Dendritic cell treated with granulocyte-macrophage colony-stimulating factor and Interleukin-4, amounts not matched to agents 40 ng/mL and 50 ng/mL, for 4 days (primary cell): ENCODE data around the gene GLP1R.
A peak's percentile ranks its signal among the peaks of the same experiment; 100 is the strongest.

Experiments used
- H3K27ac Mint-ChIP-seq: one replicate; pipeline ENCODE4 v1.8.0; 2022; ENCODE audit warnings: mild to moderate bottlenecking, mixed read lengths
- H3K27me3 Mint-ChIP-seq: one replicate; pipeline ENCODE4 v1.8.0; 2022; ENCODE audit warnings: mild to moderate bottlenecking, mixed read lengths
- H3K36me3 Mint-ChIP-seq: one replicate; pipeline ENCODE4 v1.8.0; 2022; ENCODE audit warnings: low read depth, mixed read lengths
- H3K4me1 Mint-ChIP-seq: one replicate; pipeline ENCODE4 v1.8.0; 2022; ENCODE audit warnings: low read depth, mixed read lengths
- H3K4me3 Mint-ChIP-seq: one replicate; pipeline ENCODE4 v1.8.0; 2022; ENCODE audit warnings: mild to moderate bottlenecking, moderate library complexity, mixed read lengths
- H3K9me3 Mint-ChIP-seq: one replicate; pipeline ENCODE4 v1.8.0; 2022; ENCODE audit warnings: mixed read lengths
- intact Hi-C: fragments of 100-400 bp; cut with micrococcal nuclease; formaldehyde crosslinking; loops from one replicate; pipeline ENCODE4 v1.15.0; 2022

Gene GLP1R

DNA sequence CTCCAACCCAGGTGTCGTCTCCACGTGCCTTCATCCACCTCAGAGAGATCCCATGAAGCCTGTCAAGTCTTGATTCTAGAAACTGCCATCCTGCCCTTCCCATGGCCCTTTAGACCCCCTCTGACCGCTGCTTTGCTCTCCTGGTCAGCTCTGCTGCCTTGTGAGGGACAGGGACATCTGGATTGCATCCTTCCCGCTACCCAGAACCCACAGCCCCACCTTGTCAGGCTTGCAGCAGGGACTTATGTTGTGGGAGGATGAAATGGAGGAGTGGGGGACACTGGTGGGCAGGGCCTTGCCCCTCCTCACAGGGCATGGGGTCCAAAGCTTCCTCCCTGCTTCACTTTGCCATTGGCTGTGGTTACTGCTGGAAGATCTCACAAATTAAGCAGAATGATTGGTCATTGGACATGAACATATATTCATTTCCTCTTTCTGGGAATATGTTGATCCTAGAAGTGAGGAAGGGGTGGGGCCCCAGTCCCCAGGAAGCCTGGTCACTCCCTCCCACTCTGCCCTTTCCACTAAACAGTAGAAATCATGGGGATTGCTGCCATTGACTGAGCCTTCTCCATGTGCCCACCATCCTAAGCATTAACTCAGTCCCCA is 4.5 kb downstream of the GLP1R start:
- Mint-ChIP-seq H3K9me3 (no peaks in the 10 kb centered on the region), H3K27ac (peak overlapping the region; percentile 65), H3K36me3 (no peaks in the 10 kb centered on the region), H3K27me3 (peaks cover 44% of the 10 kb centered on the region), H3K4me1 (peaks cover 39% of the 10 kb centered on the region), H3K4me3 (no peak overlapping the region)
- intact Hi-C loops = no loop called here

DNA sequence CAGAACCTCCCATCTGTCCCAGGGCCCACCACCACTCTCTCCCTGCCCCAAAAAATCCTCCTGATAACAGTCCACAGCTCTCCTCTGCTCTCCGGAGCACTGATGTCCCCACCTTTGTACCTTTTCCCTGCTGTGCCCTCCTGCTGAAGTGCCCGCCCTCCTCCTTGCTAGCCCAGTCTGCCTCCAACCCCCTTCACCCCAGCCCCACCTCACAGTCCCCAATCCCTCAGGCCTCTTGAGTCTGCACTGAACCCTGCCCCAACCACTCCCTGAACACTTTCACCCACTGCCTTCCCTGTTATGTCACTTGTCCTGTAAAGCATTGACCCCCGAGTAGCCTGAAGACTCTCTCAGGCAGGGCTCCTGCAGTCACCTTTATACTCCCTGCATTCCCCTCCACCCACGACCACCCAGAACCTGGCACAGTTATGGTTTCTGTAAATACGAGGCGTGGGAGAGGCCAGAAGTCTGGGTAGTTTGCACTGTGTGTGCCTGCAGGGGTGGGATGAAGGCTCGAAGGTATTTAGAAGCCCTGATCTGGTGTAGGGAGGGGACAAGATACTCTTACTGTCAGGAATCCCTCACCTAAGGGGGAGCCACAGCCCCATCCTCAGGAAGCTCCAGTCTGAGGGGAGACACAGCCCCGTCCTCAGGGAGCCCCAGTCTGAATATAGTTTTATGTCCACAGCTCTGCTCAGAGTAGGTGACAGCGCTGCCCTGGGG is 5.4 kb downstream of the GLP1R start:
- peak overlapping the region; percentile 65 for H3K27ac Mint-ChIP-seq
- intact Hi-C loops = no loop called here
- peaks cover 37% of the 10 kb centered on the region for H3K27me3 Mint-ChIP-seq
- peaks cover 37% of the 10 kb centered on the region for H3K4me1 Mint-ChIP-seq
- no peak overlapping the region for H3K4me3 Mint-ChIP-seq
- no peaks in the 10 kb centered on the region for H3K36me3 Mint-ChIP-seq
- no peaks in the 10 kb centered on the region for H3K9me3 Mint-ChIP-seq

DNA sequence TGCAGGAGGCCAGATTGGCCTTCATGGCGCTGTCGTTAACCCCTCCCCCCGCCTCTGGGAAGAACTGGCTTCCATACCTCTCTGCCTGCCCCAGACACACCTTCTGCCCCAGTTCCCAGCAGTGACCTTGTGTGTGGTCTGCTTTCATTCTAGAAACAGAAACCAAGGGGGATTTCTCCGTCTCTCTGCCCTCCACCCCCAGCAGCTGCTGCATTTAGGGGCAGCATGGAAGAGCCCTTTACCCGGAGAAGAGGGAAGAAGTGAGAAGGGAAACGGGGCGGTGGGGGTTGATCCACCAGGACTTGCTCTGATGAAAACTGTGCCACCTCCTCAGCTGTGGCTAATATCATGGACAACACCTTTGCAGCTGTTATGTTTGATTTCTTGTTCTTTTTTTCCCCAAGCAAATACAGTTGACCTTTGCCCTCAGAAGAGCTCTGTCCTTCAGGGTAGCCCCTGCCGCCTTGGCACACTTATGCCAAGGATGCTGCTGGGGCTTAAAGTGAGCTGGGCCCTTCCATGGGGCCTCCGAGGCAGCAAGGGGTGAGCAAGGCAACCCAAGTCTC is 6.1 kb downstream of the GLP1R start:
- Mint-ChIP-seq H3K4me1 (peaks cover 34% of the 10 kb centered on the region), H3K27ac (peak overlapping the region; percentile 65), H3K27me3 (peaks cover 30% of the 10 kb centered on the region), H3K36me3 (no peaks in the 10 kb centered on the region), H3K9me3 (no peaks in the 10 kb centered on the region), H3K4me3 (no peak overlapping the region)
- intact Hi-C loops = no loop called here

DNA sequence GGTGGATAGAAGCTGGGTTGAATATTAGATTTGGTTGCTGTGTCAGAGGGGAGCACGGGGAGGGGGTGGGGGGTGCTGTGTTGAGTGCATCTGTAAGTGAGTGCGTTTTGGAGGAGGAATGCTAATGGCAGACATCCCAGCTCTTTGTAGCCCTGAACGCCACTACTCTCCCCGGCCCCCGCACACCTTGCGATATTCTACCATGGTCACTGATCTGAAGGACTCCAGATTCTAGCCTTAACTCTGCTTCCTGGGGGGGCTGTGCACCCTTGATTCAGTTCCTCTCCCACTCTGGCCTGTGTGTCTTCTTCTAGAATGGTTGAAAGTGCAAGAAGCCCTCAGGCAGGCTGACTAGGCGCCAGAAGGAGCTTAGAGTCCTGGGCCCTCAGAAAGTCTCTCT is 7.1 kb downstream of the GLP1R start:
- H3K27me3 Mint-ChIP-seq = peaks cover 28% of the 10 kb centered on the region
- H3K36me3 Mint-ChIP-seq = no peaks in the 10 kb centered on the region
- intact Hi-C loops = no loop called here
- H3K9me3 Mint-ChIP-seq = no peaks in the 10 kb centered on the region
- no peak overlapping the region for H3K27ac Mint-ChIP-seq
- peaks cover 34% of the 10 kb centered on the region for H3K4me1 Mint-ChIP-seq
- H3K4me3 Mint-ChIP-seq = no peak overlapping the region

DNA sequence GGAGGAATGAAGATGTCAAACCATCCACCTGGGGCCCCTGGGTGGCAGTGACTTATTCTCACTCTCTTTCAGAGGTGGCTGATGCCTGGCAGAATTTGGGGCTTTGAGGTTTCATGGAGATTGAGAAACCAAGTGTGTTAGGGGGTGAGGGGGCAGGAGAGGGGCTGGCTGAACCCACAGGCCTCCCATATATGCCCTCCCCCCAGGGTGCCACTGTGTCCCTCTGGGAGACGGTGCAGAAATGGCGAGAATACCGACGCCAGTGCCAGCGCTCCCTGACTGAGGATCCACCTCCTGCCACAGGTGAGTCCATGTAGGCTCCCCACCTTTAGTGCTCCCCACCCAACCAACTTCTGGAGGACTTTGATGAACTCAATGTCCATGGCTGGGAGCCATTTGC is 7.6 kb downstream of the GLP1R start:
- no peaks in the 10 kb centered on the region for H3K9me3 Mint-ChIP-seq
- intact Hi-C loops = no loop called here

DNA sequence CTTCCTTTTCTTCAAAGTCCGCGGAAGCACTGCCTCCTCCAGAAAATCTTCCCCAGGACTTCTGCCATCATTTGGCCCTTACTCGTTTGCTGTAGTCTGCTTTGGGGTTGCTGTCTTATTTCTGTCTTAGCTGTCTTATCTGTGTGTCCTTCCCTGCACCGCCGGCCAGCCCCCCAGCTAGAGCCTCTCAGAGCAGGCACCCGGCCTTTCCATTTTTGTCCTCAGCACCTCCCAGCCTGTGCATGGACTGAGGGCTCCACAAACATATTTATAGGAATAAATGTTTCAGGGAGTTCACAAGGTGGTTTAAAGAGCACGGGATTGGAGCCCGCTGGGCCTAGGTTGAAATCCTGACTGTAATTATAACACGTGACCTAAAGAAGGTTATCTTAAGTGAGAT is 8.1 kb downstream of the GLP1R start:
- Mint-ChIP-seq H3K27me3 (peaks cover 22% of the 10 kb centered on the region), H3K27ac (peak overlapping the region; percentile 30), H3K9me3 (no peaks in the 10 kb centered on the region), H3K4me3 (no peak overlapping the region), H3K4me1 (peaks cover 26% of the 10 kb centered on the region), H3K36me3 (no peaks in the 10 kb centered on the region)
- intact Hi-C loops = no loop called here

More for the DNA sequence above, 7.6 kb downstream of the GLP1R start:
- Mint-ChIP-seq H3K27ac (peak overlapping the region; percentile 30), H3K4me3 (no peak overlapping the region), H3K27me3 (peaks cover 26% of the 10 kb centered on the region), H3K4me1 (peaks cover 31% of the 10 kb centered on the region), H3K36me3 (no peaks in the 10 kb centered on the region)

DNA sequence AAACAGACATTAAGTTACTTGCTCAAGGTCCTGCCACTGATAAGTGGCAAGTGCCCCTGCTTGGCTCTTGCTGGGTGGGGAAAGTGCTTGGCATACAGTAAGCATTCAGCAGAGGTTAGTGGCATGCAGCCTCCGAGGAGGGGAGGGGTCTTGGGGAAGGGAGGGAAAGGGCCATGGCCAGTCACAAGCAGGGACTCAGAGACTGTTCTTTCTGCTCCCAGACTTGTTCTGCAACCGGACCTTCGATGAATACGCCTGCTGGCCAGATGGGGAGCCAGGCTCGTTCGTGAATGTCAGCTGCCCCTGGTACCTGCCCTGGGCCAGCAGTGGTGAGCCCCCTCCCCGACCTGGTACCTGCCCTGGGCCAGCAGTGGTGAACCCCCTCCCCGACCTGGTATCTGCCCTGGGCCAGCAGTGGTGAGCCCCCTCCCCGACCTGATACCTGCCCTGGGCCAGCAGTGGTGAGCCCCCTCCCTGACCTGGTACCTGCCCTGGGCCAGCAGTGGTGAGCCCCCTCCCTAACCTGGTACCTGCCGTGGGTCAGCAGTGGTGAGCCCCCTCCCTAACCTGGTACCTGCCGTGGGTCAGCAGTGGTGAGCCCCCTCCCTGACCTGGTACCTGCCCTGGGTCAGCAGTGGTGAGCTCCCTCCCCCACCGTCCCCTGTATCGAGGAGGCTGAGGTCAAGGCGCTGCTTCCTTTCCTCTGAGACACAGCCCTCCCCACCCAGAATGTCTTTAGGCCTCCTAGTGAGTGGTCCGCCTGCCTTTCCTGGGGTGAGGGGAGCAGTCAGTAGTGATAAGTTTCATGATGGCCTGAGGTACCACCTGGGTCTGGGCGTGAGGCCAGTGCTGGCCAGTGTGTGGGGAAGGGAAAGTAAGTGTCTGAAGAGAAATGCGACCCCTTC is 8.9 kb downstream of the GLP1R start:
- H3K27me3 Mint-ChIP-seq = peaks cover 18% of the 10 kb centered on the region
- H3K4me1 Mint-ChIP-seq = peaks cover 22% of the 10 kb centered on the region
- no peak overlapping the region for H3K27ac Mint-ChIP-seq
- no peaks in the 10 kb centered on the region for H3K9me3 Mint-ChIP-seq
- intact Hi-C loops = no loop called here
- no peaks in the 10 kb centered on the region for H3K36me3 Mint-ChIP-seq
- no peak overlapping the region for H3K4me3 Mint-ChIP-seq

DNA sequence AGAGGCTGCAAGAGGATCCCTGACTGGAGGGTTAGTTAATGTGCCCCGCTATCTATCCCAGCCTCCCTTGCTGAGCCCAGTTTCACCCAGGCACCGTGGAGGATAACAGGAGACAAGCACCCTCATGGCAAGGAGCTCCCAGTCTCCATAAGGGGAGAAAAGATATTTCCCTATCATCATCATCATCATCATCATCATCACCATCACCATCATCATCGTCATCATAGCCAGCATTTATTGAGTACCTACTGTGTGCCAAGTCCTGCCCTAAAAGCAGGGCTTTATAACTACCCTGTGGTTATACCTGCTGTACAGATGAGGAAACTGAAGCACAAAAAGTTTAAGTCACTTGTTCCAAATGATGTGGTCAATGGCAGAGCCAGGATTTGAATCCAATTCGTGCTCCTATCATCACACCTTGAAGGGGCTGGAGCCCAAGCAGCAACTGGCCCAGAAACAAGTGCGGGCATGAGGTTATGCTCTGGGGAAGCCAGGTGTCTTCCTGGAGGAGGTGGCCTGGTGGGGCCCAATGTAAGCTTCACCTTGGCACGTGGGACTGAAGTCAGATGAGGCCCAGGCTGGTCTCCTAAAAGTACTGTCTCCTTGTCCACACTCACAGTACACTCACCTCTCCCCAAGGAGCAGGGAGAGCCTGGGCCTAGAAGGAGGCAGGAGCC is 10.0 kb downstream of the GLP1R start:
- Mint-ChIP-seq H3K36me3 (no peaks in the 10 kb centered on the region), H3K4me3 (no peak overlapping the region), H3K27ac (no peak overlapping the region), H3K27me3 (peaks cover 16% of the 10 kb centered on the region), H3K9me3 (no peaks in the 10 kb centered on the region), H3K4me1 (peaks cover 11% of the 10 kb centered on the region)
- intact Hi-C loops = no loop called here

DNA sequence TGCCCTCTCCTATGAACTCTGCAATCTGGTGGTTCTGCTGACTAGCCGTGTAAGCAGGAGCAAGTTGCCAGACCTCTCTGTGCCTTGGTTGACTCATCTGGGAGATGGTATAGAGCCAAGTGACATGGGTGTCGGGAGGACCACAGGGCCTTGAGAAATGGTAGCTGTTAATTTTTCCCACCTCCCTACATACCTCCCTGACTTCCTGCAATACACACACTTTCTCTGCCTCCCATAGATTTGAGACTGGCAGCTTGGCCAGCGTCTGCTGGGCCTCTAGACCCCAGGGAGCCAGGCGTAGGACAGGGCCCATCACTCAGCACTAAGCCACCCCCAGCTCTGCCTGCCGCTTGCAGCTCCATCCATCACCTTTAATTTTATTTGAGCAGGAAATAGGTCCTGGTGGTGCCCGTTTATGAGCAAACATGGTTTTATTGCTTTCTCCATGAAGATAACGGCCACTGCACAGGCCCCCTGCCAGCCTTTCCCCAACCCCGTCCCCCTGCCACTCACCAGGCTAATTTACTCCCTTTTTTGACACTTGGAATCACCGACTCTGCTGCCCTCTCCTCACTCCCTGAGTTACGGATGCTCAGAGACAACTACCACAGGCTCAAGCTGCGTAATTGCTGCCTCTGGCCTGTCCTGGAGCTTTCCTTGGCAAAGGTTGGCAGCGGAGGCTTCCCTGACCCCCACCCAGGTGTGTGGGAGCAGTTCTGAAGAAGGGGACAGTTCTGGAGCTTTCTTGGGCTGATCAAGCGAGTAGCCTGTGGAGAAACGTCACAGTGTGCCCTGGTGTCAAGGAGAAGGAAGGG is 11.1 kb downstream of the GLP1R start:
- H3K4me3 Mint-ChIP-seq = no peak overlapping the region
- H3K36me3 Mint-ChIP-seq = no peaks in the 10 kb centered on the region
- intact Hi-C loops = no loop called here
- H3K27me3 Mint-ChIP-seq = peaks cover 17% of the 10 kb centered on the region
- H3K27ac Mint-ChIP-seq = no peak overlapping the region
- H3K4me1 Mint-ChIP-seq = no peaks in the 10 kb centered on the region
- H3K9me3 Mint-ChIP-seq = no peaks in the 10 kb centered on the region

DNA sequence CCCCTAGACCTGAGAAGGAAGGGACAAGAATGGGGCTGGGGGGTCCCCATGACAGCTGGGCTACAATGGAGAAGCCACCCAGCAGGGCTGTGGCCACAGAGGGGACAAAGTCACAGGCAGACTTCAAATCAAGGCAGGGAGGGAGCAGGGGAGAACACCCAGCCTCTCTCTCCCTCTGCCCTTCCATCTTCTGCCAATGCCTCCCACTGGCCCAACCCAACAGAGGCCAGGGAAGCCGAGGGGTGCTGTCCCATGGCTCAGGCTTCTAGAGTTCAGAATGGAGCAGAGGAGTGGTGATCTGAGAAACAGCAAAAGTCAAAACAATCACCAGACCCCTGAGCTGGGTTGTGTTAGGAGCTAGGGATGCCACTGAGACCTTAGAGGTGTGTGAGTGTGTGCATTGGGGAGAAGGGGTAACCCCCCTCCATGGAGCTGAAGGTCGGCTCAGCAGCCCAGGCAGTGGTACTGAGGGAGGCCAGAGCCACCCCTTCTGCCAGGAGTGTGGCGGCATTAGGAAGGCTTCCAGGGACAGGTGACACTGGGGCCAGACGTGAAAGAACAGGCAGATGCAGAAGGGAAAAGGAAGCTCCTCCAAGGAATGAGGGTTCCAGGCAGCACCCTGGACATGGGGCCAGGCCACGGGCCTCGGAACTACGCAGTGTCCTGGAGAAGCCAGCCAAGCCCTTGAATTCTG is 12.0 kb downstream of the GLP1R start:
- intact Hi-C loops = no loop called here
- no peaks in the 10 kb centered on the region for H3K36me3 Mint-ChIP-seq
- no peak overlapping the region for H3K27ac Mint-ChIP-seq
- peaks cover 17% of the 10 kb centered on the region for H3K27me3 Mint-ChIP-seq
- H3K4me1 Mint-ChIP-seq = no peaks in the 10 kb centered on the region
- no peaks in the 10 kb centered on the region for H3K9me3 Mint-ChIP-seq
- no peak overlapping the region for H3K4me3 Mint-ChIP-seq

DNA sequence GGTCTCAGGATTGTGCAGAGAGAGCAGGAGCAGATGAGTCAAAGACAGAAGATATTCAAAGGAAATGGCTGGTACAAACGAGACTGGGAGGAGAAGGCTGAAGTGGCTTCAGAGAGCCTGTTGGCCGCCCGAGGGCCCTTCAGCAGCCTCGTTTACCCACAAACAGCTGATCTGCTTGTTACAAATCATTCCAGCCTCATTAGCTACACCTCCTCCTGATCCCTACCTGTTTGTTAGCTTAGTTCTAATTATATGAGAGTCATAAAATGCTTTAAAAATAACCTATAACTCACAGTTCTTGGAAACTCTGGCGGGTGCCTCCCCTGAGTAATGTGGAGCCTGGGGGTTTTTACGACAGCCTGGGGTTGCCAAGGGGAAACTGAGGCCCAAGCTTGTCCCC is 12.6 kb downstream of the GLP1R start:
- intact Hi-C loops = no loop called here
- peaks cover 17% of the 10 kb centered on the region for H3K27me3 Mint-ChIP-seq
- no peak overlapping the region for H3K27ac Mint-ChIP-seq
- no peak overlapping the region for H3K4me3 Mint-ChIP-seq
- no peaks in the 10 kb centered on the region for H3K9me3 Mint-ChIP-seq
- no peaks in the 10 kb centered on the region for H3K4me1 Mint-ChIP-seq
- no peaks in the 10 kb centered on the region for H3K36me3 Mint-ChIP-seq

DNA sequence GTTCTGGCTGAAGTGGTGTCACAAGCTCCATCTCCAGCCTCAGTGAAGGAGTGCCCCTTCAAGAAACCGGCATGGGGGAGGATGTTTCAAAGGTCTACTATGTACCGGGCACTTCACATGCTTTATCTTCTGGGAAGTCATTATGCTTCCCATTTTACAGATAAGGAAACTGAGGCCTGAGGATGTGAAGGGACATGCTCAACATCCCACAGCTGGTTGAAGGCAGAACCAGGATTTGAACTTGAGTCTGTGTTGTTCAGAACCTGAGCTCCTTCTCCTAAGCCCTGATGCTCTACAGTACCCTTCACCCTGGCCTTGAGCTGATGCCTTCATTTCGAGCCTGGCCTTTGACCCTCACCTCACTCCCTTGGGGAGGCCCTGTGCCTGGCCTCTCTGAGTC is 13.0 kb downstream of the GLP1R start:
- Mint-ChIP-seq H3K9me3 (no peaks in the 10 kb centered on the region), H3K36me3 (no peaks in the 10 kb centered on the region), H3K4me3 (no peak overlapping the region), H3K27me3 (peaks cover 16% of the 10 kb centered on the region), H3K27ac (no peak overlapping the region), H3K4me1 (no peaks in the 10 kb centered on the region)
- intact Hi-C loops = no loop called here
